HG03460 (cell line): ENCODE measurements around the gene MITD1.
"Not testable (repeated sequence)": the region's sequence is repeated elsewhere in the genome, so short reads cannot be mapped to it uniquely, and the experiment has no call there.

Experiments
- ATAC-seq: cut with Tn5 transposase; IDR thresholded peaks from one replicate; pipeline ENCODE4 v1.9.1; 2021; ENCODE audit not compliant: unreplicated experiment

MITD1 gene

GRCh38 chr2:99154643-99155536, 26.0 kb downstream of the MITD1 start, which contains the start of the genes LIPT1 and TSGA10:
LIPT1 (plus strand) TSS chr2:99154967; CDS start chr2:99161958, 6,991 bp downstream.
TSGA10 (minus strand) TSS chr2:99154942; CDS start chr2:99109439, 45,503 bp downstream.
- ATAC-seq = peak; percentile 97

DNA sequence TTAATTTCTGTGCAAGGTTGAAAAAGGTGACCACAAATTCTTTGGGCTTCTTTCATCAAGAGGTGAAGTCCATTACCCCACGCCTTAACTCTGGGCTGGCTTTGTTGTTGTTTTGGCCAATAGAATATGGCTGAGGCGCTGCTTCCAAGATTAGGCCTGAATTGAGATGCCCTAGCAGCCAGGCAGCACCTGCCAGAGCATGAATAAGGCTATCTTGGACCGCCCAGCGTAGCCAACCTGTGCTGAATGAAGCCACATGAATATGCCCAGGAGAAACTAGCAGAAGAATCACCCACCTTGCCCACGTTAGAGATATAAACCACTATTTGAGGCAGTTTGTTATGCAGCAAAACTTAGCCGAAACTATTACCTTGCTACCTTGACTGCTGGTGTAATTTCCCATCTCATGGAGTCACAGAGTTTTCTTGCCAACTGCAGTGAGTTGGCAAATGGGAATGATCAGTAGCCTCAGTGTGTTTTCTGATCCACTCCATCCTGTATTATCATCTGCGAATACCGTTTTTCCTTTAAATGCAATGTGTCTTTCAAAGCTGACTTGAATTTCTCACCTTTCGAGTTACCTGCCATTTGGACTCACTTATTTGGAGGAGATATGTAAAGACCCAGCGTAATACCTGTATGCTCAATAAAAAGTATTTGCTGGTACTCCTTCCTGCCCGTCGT, 26.8 kb downstream of the MITD1 start:
- ATAC-seq = no peak

DNA sequence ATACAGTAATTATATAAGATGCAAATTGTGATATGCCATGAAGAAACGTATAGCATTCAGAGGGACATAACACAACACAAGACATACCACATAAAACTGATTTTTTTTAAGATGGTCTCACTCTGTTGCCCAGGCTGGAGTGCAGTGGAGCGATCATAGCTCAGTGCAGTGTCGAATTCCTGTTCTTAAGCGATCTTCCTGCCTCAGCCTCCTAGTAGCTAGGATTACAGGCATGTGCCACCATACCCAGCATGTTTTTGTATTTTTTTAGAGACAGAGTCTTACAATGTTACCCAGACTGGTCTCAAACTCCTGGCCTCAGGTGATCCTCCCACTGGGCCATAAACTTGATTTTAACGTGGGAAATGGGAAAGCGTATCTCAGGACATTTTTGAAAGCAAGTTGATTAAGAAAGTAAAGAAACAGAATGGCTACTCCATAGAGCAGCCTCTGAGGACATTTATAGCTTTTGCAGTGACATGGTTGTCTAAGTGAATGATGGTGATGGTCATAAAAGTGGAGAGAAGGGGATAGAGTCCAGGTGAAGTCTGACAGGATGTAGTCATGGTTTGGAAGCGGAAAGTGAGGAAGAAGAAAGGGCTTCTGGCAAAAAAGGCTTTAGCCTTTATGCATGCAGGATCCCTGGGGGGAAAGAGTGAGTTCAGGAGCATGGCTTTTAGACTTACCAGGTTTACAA, 28.5 kb downstream of the MITD1 start:
- ATAC-seq = no peak

- no peak for ATAC-seq
Measured at GRCh38 chr2:99150706-99151105, 30.2 kb downstream of the MITD1 start.

- ATAC-seq = peak; percentile 92
Measured at GRCh38 chr2:99141110-99142108, 39.4 kb downstream of the MITD1 start, which contains the start of gene C2orf15. C2orf15 (plus strand) TSS chr2:99141707; CDS start chr2:99150559, 8,852 bp downstream.

- peak; percentile 34 for ATAC-seq
Measured at GRCh38 chr2:99140860-99141109, 40.1 kb downstream of the MITD1 start.

DNA sequence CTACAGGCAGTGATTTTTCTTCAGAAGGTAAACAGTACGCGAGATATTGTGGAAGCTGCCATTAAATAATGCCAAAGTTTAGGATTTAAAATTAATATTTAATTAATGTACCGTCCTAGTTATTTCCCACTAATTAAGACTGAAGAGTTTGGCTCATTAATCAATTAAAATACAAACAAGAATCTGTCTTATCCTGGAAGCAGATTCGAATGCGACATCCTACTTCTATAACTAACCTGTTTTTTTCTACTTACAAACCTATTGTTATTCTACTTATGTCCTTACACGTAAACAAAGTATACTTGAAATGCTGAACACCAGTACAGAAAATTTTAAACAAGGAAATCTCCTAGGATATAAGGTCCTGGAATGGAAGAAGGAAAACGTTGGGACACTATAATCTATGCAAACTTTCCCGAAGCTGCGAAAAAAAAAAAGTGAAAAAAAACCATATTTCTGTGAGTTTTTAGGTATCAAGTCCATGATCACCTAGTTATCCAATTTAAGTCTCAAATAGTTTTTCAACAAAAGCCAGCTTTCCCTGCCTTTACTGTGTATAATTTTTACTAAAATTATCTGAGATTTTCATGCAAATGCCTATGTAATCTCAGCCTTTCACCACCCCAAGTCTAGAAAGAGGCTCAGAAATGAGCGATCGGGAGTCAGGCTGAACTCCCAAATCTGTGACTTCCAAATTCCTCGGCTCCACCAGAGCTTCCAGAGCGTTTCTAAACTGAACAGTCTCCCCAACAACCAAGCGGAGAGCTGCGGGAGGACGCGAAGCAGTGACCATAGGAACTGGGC, 40.6 kb downstream of the MITD1 start:
- no peak for ATAC-seq

GRCh38 chr2:99139003-99139402, 41.9 kb downstream of the MITD1 start:
- ATAC-seq = no peak

- not testable (repeated sequence) for ATAC-seq
Measured at GRCh38 chr2:99135044-99135556, 45.8 kb downstream of the MITD1 start.

DNA sequence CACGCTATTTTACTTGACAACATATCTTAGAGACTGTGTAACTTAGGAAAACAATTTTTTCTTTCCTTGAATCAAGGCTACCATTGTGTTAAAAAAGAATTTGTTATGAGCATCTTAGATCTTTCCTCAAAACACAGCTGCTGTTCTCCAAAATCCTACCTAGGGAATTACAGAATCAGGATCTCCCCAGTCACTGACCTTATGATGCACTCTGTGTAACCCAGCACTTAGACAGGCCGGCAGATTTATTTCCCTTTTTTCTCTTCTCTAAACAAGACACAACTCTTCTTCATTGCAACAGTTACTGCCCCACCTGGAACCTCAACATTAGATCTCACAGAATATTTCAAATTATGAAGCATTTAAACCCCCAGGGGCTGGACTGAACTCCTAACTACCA, 52.9 kb downstream of the MITD1 start:
- no peak for ATAC-seq
